Hematopoietic multipotent progenitor cell treated with erythropoietin and hydrocortisone succinate and interleukin-3 and kit ligand, for 17 days (in vitro differentiated cells): ENCODE data around the gene FER1L5.

Experiments used
- DNase-seq: peaks from one replicate; pipeline ENCODE4 v3.0.0-alpha.2; 2015; ENCODE audit warnings: low spot score

FER1L5 gene

DNA sequence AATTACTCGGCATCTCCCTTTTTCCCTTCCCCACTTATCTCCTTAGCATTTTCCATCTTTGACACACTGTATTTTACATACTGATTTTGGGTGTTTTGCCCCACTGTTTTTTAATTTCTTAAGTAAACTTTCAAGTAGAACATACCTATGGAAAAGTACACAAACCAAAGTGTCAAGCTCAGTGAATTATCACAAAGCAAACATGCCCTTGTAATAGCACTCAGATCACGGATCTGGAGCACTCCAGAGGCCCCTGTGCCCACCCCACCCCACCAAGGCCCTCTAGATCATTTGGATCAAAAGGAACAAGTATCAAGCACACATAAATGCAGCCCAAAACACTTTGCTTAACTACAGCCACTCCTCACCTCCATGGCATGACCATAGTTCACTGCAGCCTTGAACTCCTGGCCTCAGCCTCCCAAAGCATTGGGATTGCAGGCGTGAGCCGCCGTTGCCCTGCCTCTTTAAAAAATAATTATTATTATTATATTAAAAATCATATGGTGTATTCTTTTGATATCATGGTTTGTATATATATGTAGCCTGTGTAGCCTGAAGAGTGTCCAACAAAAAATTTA, 38.1 kb downstream of the FER1L5 start:
- no peak for DNase-seq

DNA sequence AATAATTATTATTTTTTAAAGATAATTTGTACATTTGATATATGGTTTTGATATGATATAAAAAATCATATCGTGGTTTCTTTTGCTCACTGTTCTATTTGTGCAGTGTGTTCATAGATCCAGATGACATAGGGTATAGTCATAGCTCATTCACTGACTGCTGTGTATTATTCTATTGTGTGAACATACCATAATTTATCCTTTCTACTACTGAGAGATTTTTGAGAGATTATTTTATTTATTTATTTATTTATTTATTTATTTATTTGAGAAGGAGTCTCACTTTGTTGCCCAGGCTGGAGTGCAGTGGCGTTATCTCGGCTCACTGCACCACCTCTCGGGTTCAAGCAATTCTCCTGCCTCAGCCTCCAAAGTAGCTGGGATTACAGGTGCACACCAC, 39.0 kb downstream of the FER1L5 start:
- no peak for DNase-seq

DNA sequence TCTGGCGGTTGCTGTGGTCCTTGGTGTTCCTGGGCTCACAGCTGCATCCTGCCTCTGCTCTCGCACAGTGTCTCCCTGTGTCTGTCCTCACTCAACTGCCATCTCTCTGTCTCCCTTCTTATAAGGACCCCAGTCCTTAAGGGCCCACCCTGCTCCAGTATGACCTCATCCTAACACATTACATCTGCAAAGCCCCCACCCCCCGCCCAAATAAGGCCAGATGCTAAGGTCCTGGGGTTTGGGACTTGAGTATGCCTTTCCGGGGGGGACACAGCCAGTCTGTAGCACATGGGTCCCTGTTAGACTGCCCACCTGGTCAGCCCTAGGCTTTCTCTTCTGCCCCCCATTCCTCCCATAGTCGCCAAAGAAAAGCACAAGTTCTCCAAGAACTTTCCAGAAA, 40.7 kb downstream of the FER1L5 start:
- no peak for DNase-seq

DNA sequence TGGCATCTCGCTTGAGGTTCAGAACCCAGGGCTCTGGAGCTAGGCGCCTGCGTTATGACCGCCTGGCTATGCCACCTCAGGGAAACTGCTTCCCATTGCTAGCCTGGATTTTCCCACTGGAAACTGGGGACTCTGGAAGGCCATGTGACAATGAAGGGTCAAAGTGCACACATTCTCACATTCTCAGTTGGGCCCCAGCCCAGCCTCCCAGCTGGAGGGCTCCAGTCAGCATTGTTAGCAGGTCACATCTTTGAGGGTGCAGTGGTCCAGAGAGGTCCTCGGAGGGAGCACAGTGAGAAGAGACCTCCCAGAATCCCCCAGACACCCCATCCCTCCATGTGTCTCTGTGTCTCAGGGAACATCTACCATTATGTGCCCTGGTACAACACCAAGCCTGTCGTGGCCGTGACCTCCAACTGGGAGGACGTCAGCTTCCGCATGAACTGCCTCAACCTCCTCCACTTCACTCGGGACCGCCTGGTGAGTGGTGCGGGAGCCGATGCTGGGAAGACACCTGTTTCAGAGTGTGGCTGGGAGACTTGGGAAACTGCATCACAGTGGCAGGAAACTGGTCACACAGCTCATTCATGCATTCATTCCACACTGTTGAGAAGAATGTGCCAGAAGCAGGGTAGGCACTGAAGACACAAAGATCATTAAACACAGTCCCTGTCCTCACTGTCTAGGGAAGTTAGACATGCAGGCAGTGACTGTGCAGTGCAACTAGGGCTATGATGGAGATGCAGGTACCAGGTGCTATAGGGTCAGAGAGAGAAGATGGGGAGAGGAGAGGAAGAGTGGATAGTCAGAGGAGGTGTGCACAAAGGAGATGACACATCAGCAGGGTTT, 41.6 kb downstream of the FER1L5 start:
- no peak for DNase-seq

DNA sequence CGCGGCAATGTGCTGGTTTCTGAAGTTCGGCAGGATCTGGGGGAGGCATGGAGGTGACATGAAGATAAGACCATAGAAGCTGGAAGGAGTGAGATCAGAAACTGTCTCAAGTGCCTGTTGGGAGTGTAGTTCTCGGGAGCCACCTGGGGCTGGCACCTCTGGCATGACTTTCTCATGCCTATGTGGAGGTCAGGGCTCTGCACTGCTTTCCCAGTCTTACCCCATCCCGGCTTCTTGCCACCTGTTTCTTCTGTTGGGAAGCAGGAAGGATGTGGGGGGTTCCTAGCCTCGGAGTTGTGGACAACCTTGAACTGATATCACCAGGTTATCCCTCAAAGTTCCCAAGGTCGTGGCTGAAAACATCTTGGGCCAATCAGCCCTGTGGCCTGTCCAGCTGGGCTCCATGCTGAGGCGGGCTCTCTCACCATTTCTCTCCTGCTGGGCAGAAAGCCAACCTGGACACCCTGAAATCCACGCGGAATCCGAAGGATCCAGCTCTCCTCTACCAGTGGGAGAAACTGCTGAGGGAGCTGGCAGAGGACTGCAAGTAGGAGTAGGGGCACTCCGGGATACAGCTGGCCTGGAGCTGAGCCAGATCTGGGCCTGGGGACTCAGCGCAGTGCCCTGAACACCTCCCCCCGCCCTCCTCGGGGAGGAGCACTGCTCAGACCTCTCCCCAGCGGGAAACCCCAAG, 42.5 kb downstream of the FER1L5 start:
- DNase-seq: no peak

DNA sequence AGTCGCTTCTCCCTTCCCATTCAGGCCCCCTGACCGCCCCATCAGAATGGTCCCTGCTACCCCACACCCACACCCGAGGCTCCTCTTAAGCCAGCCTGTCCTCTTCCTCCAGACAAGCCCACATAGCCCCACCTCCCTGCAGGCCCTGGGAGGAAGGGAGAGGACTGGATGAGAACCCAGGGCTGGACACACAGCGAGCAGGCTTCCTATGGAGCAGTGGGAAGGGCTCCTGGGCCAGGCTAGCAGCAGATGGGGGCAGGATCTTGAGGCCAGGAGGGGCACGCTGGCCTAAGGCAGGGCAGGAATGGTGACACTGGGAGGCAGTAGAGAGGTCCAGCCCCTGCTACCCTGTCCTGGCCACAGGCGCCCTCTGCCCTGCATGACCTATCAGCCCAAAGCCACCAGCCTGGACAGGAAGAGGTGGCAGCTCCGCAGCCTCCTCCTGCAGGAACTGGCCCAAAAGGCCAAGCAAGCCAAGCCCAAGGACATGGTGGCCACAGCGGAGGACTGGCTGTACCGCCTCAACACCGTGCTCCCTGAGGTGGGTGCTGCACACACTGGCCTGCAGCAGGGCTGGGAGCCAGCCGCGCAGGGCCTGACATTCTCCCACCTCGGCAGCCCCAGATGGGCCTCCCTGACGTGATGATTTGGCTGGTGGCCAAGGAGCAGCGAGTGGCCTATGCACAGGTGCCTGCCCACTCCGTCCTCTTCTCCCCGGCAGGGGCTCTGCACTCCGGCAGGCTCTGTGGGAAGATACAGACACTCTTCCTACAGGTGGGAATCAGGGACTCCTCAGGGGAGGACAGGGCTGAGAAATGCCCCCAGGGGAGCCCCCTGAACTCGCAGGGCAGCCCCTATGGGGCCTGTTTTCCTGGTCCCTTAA, 43.3 kb downstream of the FER1L5 start:
- no peak for DNase-seq

DNA sequence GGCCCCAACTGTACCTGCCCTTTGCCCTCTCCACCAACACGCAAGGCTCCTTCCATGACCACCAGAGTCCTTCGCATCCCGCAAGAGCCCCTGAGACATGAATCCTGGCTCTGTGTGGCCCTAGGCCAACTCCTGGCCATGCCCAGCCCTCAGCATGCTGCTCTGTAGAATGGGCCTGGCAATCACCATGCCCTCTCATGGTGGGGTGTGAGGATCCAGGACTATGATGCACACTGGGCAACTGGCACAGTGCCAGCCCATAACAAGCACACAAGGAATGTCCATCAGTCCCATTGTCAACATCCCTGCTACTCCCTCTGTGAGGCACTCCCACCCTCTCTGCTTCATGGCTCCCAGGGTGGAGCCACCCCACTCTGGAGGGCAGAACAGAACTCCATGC, 44.7 kb downstream of the FER1L5 start:
- no peak for DNase-seq

DNA sequence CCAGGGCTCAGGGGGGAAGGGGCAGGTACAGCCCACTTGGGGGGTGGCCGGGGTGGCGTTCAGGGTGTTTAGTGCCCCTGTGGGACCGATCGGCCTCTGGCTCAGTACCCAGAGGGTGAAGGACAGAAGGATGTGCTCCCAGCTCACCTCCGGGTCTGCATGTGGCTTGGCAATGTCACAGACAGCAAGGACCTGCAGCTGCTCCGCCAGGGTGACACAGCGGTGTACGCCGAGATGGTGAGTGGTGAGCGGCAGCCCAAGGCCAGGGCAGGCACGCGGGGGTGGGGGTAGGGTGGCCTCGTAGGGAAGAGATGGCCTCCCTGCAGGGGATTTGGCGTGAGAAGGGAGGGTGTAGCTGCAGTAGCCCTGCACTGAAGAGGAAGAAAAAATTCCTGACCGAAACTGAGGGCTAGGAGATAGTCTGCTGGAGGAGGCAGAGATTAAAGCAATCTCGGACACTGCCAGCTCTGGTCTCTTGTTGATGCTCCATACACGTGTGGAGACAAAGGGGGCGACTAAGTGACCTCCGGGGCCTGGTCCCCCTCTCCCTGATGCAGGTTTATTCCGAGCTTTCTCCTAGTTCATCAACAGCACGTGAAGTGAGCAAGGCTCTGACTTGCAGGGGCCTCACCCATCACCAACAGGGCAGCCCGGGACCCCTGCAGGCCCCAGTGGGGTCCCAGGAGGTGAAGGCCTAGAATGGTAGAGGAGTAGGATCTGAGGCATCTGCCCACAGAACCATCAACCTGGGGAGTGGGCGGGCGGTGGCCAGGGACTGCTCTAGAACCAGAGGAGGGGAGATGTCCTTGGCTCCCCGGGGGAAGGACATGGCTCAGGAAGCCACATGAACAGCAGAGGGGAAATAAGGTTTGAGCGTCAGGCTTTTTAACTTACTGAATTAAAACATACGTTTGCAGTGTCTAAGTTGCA, 45.4 kb downstream of the FER1L5 start:
- no peak for DNase-seq

DNA sequence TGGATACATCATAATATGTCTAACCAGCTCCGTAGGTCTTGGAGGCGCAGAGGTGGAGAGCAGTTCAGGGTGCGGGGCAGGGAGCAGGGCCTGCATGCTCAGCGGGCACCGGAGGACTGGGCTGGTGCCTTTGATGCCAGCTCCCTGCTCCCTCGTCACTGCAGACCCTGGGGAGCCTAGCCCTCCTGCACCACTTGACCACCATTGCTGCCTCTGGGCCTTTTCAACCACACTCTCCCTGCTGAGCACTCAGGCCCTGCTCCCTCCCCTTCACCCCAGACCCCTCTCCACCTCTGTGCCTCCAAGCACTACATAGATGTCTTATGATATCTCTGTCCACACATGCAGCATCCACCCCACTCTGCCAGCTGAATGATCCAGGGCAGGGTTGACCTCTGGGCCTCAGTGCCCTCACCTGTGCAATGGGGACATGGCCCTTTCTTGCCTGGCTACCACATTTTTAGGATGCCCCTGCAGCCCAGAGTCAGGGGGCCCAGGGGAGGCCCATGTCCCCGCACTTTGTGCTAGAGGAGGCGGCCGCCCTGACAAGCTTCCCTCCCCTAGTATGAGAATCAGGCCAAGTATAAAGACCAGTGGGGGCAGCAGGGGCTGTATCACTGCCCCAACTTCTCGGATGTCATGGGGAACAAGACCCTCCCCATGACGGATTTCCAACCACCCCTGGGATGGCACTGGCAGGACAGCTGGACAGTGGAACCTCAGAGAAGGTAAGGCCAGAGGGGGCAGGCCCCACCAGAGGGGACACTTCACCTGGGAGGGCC, 46.3 kb downstream of the FER1L5 start:
- no peak for DNase-seq

DNA sequence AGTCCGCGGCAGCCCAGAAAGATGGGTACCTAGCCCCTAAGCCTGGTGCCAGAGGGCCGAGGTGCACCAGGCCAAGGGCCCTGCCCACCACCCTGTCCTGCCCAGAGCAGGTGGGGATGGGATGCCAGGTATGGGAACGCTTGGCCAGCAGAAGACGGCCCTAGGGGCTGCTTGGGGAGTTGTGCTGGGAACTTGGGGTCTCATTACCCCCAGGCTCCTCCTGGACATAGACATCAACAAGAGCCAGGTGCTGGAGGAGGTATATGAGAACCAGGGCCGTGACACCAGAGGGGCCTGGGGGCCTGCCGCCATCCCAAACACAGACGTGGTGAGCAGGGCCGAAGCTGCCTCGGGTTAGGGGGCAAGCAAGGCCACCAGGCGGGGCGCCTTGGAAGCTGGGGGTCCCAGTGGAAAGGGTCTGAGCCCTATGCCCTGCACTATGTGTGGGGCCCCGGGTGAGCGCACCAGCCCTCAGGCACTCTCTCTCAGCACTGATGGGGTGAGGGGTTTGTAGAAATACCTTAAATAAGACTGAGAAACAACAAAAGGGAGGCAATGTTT, 46.9 kb downstream of the FER1L5 start:
- DNase-seq: no peak

DNA sequence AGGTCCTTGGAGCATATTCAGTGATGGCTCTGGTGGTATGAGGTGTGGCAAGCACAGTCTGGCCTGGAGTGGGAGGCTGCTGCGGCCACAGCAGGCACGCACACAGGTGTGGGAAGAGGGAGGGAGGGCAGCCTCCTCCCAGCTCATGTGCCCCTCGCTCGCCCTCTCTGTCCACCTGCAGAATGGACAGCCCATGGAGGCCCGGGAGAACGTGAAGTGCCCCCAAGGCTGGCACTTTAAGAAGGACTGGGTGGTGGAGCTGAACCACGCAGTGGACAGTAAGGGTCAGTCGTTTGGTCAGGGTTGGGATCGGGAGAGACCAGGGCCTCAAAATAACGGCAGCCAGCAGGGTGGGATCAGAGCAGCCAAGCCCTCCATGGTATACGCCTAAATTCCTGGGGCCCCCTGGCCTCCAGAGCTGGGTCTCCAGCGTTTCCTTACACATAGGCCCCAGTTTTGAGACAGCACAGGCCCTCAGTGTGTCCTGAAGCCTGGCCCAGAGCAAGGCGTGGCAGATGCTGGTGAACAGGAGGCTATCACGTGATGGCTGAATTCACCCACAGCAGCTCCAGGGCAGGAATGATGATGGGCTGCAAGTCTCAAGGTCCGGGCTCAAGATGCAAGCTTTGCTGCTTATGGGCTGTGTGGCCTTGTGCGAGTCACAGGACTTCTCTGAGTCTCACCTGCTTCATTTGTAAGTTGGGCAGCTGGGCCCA, 47.9 kb downstream of the FER1L5 start:
- DNase-seq: no peak

DNA sequence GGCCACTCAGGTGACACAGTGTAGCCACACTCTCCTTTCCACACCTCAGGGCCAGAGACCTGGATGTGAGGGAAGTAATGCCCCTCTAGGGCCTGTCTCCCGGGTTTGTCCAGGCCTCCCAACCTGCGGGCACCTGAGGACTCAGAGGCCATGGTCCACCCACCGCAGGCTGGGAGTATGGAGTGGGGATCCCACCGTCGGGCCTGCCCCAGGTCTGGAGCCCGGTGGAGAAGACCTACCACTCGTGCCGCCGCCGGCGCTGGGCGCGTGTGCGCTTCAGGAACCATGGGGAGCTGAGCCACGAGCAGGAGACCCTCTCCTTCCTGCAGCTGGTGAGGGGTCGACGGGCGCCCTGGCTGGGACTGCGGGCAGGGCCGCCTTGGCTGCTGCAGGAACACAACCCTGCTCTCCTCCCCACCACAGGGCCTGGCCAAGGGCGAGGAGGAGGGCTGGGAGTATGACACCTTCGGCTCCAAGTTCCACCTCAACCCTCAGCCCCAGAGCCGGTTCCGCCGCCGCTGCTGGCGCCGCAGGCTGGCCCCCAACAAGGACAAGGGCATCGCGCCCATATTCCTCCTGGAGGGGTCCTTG, 48.6 kb downstream of the FER1L5 start:
- no peak for DNase-seq

DNA sequence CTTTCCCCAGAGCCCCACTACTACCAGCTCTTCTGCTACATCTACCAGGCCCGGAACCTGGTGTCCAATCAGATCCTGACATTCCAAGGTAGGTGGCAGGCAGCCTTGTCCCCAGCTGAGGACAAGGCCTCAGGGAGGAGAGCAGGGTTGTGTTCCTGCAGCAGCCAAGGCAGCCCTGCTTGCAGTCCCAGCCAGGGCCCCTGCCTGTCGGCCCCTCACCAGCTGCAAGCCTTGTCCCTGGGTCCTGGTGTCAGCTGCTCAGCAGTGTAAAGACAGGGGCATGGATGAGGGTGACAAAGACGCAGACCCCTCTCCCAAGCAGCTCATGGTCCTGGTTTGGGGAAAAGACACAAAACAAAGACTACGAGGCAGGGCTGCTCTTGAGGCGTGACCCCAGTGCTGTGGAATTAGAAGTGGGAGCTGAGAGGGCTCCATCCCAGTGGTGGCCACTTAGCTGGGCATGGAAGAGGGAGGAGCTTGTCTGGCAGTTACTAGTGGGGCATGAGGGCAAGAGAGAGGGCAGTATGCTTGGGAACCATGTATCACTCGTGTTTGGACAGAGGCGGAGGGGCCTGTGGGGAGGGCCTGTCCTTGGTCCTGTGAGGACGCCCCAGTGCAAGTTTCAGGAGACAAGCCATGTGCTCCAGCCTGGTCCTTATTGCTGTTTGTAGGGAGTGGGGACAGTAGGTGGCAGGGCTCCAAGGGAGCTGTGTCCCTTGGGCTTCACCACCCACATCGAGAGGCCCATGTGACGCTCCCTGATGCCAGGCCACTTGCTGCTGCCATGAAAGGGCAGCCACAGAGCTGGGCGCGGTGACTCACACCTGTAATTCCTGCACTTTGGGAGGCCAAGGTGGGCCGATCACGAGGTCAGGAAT, 49.8 kb downstream of the FER1L5 start:
- no peak for DNase-seq

DNA sequence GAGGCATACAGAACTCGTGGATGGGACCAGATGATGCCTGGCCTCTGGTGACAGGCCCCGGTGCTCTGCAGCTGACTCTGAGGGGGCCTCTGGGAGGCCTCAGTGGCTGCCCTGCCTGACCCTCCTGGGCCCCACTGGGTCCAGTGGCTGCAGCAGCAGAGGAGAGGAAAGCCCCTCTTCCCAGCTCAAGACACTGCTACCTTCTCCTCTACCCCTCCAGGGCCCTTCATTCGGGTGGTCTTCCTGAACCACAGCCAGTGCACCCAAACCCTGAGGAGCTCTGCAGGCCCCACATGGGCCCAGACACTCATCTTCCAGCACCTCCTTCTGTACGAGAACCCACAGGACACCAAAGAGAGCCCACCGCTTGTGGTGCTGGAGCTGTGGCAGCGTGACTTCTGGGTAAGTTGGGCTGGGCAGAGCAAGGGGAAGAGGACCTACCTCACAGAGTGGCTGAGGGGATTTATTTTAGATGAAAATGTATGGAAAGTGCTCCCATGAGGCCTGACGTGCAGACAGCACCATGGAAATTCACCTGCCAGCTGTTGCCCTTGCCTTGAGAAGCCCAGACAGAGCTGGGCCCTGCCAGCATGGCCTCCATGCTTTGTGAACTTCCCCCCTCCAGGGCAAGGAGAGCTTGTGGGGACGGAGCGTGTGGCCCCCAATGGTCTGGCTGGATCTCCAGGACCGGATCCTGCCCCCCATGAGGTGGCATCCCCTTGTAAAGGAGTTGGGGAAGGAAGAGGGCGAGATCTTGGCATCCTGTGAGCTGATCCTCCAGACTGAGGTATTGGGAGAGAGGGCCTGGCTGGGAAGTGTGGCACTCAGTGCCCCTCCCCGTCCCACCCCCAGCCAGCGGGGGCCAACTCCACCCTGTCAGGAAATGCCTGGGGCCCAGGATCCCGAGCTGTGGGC, 51.0 kb downstream of the FER1L5 start:
- no peak for DNase-seq

DNA sequence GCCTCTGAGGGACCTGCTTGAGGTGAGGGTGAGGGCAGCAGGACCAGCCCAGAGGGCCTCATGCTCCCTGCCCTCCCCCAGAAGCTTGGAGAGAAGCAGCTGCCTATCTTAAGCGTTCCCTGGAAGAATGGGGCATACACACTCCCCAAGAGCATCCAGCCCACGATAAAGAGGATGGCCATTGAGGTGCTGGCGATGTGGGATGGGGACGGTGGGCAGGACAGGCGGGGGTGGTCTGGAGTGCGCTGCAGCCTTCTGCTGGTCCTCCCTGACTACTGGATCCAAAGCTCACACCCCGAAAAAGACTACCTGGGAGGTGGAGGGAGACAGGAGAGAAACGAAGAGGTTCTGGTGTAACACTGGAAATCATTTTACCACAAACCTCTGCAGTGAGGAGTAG, 51.7 kb downstream of the FER1L5 start:
- DNase-seq: no peak

DNA sequence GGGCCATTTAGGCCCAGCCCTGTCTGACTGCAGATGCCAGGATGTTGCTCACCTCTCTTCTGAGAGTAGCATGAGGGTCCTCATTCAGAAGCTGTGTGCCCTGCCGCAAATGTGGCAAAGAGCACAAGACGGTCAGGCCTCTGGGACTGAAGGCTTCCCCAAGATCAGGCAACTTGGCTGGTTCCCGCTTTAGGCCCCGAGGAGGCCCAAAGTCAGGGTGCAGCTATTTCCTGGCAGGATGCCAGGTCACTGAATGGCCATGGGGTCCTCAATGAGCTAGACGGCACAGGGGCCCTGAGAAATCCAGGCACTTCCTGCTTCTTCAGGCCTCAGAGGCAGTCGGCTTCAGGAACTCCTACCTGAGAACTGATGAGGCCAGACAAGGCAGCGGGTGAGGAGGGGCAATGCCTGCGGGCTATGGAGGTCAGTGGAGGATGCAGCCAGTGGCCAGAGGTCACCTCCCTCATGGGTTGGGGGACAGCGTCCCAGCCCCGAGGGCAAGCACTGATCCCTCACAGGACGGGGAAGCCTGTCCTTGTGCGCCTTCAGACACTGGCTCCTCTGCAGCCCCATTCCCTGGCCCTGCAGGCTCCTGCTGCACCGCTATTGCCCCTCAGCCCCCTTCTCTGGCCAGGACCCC, 52.4 kb downstream of the FER1L5 start:
- DNase-seq: no peak
